AG04450 (cell line): Measurements from ENCODE around the gene GCNT1. TPM values are rescaled to one million over a fixed set of nuclear protein-coding genes. Genes with fewer than 3 reads are reported as not detected.

Experiments used
- CTCF ChIA-PET: fragments of 300-600, 350-600 bp; formaldehyde crosslinking; extraction: SDS; loops from one replicate; lab custom pipeline; 2022; ENCODE audit warnings: antibody characterized with exemption, inconsistent platforms; lab: Charles Lee
- POLR2A ChIA-PET: fragments of 350-600 bp; formaldehyde crosslinking; extraction: SDS; loops from one replicate; lab custom pipeline; 2021; ENCODE audit warnings: antibody characterized with exemption, inconsistent platforms; lab: Yijun Ruan, JAX
- DNase-seq: peaks from one replicate; pipeline ENCODE4 v3.0.0-alpha.2; 2011; ENCODE audit warnings: low read depth, low spot score
- H3K27ac ChIP-seq: one replicate; pipeline ENCODE4 v1.5.1; 2012; ENCODE audit warnings: low read depth, low read length, control low read depth
- H3K27me3 ChIP-seq: one replicate; pipeline ENCODE4 v1.6.0; 2012; ENCODE audit warnings: low read length; ENCODE audit not compliant: control insufficient read depth, insufficient read depth
- H3K4me3 ChIP-seq: 2 replicates; pipeline ENCODE4 v1.5.1; 2011; ENCODE audit warnings: mild to moderate bottlenecking, low read depth, low read length, control low read depth
- H3K9me3 ChIP-seq: 2 replicates; pipeline ENCODE4 v1.5.1; 2012; ENCODE audit warnings: low read length; ENCODE audit not compliant: control insufficient read depth, insufficient read depth
- CTCF ChIP-seq: IDR thresholded peaks from 2 replicates; pipeline ENCODE4 v1.5.1; 2011; ENCODE audit warnings: low read depth, low read length, control low read depth, inconsistent platforms
- polyA plus RNA-seq: library from polyadenylated mRNA; depleted of rRNA; stranded (reverse); fragments of >200 nt; gene quantifications from 2 replicates; pipeline ENCODE4 v1.2.3, GENCODE V29; 2011

GCNT1 gene
- polyA plus RNA-seq, 1 experiment: 6.9 TPM

GRCh38 chr9:76424491-76424890 is 34.5 kb upstream of the GCNT1 start:
- no peak overlapping the region for H3K27ac ChIP-seq
- no peak for TF ChIP-seq CTCF
- no peaks in the 10 kb centered on the region for H3K27me3 ChIP-seq
- no peak for DNase-seq
- no peak overlapping the region for H3K4me3 ChIP-seq
- CTCF ChIA-PET: interaction anchor here (0.6 to 0.7 kb wide), 2 partner anchors 23 to 234 kb away, joined by 3 read pairs; no protein-coding TSS in a partner anchor
- H3K9me3 ChIP-seq: no peaks in the 10 kb centered on the region
- POLR2A ChIA-PET: no interaction called here

GRCh38 chr9:76425677-76426453 is 33.1 kb upstream of the GCNT1 start:
- POLR2A ChIA-PET: no interaction called here
- DNase-seq: no peak
- CTCF ChIA-PET: no interaction called here
- H3K9me3 ChIP-seq: no peaks in the 10 kb centered on the region
- H3K27ac ChIP-seq: no peak overlapping the region
- H3K4me3 ChIP-seq: no peak overlapping the region
- TF ChIP-seq CTCF: no peak
- no peaks in the 10 kb centered on the region for H3K27me3 ChIP-seq

GRCh38 chr9:76426807-76427419 is 32.1 kb upstream of the GCNT1 start:
- Histone ChIP-seq H3K27ac (no peak overlapping the region), H3K4me3 (no peak overlapping the region), H3K27me3 (no peaks in the 10 kb centered on the region), H3K9me3 (no peaks in the 10 kb centered on the region)
- DNase-seq: no peak
- ChIA-PET POLR2A (interaction anchor here (0.6 kb wide), 1 partner anchor 207 kb away, joined by 4 read pairs; no protein-coding TSS in a partner anchor), CTCF (no interaction called here)
- no peak for TF ChIP-seq CTCF

- CTCF ChIA-PET: interaction anchor here (1.5 kb wide), 1 partner anchor 15 kb away, joined by 4 read pairs; no protein-coding TSS in a partner anchor
- Histone ChIP-seq H3K4me3 (no peak overlapping the region), H3K27ac (no peak overlapping the region), H3K27me3 (no peaks in the 10 kb centered on the region), H3K9me3 (no peaks in the 10 kb centered on the region)
- TF ChIP-seq CTCF: no peak
- no peak for DNase-seq
- POLR2A ChIA-PET: no interaction called here
These were observed 27.4 kb upstream of the GCNT1 start for GRCh38 chr9:76431601-76432000.

GRCh38 chr9:76433406-76433805 is 25.6 kb upstream of the GCNT1 start:
- DNase-seq: no peak
- Histone ChIP-seq H3K27ac (no peak overlapping the region), H3K4me3 (no peak overlapping the region), H3K9me3 (no peaks in the 10 kb centered on the region), H3K27me3 (no peaks in the 10 kb centered on the region)
- POLR2A ChIA-PET: no interaction called here
- TF ChIP-seq CTCF: no peak
- CTCF ChIA-PET: interaction anchor here (0.6 to 1.7 kb wide), 3 partner anchors 13 to 271 kb away, joined by 3 to 8 read pairs (median 3); no protein-coding TSS in a partner anchor
